Activated T-cell treated with anti-CD3 and anti-CD28 coated beads, Interleukin-2, amount 50 U/mL, for 48 hours (primary cell): ENCODE measurements around the gene RNF225.
"Not testable (repeated sequence)": the region's sequence is repeated elsewhere in the genome, so short reads cannot be mapped to it uniquely, and the experiment has no call there.

Experiments used
- DNase-seq, 2 experiments: peaks; one replicate each; pipeline ENCODE4 v3.0.0-alpha.2; 2020

Gene RNF225

GRCh38 chr19:58387338-58388174, 7.9 kb upstream of the RNF225 start:
- DNase-seq: peak in 1 of 2 experiments; percentile 34

GRCh38 chr19:58388175-58388526, 7.3 kb upstream of the RNF225 start:
- no peak for DNase-seq

DNA sequence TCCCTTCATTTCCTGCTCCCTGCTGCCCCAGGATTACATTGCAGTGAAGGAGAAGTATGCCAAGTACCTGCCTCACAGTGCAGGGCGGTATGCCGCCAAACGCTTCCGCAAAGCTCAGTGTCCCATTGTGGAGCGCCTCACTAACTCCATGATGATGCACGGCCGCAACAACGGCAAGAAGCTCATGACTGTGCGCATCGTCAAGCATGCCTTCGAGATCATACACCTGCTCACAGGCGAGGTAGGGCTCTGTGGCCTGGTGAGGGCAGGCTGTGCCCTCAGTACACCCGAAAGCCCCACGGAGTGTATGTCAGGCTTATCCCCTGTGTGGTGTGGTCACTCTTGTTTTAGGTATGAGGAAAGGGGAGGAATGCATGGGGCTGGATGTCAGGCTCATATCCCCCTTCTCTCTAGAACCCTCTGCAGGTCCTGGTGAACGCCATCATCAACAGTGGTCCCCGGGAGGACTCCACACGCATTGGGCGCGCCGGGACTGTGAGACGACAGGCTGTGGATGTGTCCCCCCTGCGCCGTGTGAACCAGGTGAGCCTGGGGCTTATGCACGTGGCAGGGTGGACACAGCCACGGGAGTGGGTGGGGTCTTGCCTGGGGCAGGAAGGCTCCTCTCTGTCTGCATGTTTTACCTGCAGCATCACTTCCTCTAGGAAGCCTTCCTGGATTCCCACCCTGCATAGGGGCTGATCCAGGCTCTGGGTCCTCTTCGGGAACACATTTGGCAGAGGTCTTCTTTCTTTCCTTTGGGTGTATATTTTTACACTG, 2.3 kb upstream of the RNF225 start:
- DNase-seq: no peak

DNA sequence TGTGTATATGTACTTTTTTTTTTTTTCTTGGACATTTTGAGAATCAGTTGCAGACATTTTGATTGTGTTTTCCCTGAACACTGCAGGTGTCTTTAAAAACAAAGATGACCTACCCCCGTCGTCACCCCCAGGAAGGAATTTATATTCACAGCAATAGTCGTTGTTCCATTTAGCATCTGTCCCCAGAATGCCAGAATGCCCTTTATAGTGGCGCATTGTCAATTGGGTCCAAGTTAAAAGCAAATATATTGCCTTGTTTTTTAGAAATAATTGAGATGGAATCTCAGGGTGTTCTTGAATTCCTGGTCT, 1.8 kb upstream of the RNF225 start:
- no peak for DNase-seq

- peak; percentile 39 to 40 for DNase-seq
Measured at GRCh38 chr19:58394821-58395219, 636 bp upstream of the RNF225 start.

GRCh38 chr19:58395979-58396627, 647 bp downstream of the RNF225 start:
- peak in 1 of 2 experiments; percentile 67 for DNase-seq

- DNase-seq: peak; percentile 37 to 47
Measured at GRCh38 chr19:58396691-58397532, 1.5 kb downstream of the RNF225 start.

- no peak for DNase-seq
Measured at GRCh38 chr19:58397533-58398037, 2.1 kb downstream of the RNF225 start.

- no peak for DNase-seq
Measured at GRCh38 chr19:58398087-58398486, 2.6 kb downstream of the RNF225 start.

- no peak for DNase-seq
Measured at GRCh38 chr19:58398545-58398944, 3.1 kb downstream of the RNF225 start.

DNA sequence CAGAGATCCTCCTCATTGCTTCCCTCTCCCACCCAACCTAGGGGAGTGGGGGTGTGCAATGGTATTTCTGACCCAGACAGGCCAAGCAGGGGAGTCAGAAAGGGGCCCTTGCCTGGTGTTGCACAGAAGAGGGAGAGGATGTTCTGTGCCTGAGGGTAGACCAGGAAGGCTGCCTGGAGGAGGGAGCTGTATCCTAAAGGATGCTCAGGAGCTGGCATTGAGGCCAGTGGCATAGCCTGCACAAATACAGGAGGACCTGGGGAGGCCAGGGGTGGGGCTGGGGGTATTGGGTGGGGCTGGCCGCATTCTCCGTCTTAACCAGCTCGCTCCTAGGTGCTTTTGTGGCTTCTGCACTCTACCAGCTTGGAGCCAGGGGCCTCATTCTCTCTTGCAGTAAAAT, 4.4 kb downstream of the RNF225 start:
- DNase-seq: no peak

GRCh38 chr19:58400316-58400915, 5.0 kb downstream of the RNF225 start:
- no peak for DNase-seq

DNA sequence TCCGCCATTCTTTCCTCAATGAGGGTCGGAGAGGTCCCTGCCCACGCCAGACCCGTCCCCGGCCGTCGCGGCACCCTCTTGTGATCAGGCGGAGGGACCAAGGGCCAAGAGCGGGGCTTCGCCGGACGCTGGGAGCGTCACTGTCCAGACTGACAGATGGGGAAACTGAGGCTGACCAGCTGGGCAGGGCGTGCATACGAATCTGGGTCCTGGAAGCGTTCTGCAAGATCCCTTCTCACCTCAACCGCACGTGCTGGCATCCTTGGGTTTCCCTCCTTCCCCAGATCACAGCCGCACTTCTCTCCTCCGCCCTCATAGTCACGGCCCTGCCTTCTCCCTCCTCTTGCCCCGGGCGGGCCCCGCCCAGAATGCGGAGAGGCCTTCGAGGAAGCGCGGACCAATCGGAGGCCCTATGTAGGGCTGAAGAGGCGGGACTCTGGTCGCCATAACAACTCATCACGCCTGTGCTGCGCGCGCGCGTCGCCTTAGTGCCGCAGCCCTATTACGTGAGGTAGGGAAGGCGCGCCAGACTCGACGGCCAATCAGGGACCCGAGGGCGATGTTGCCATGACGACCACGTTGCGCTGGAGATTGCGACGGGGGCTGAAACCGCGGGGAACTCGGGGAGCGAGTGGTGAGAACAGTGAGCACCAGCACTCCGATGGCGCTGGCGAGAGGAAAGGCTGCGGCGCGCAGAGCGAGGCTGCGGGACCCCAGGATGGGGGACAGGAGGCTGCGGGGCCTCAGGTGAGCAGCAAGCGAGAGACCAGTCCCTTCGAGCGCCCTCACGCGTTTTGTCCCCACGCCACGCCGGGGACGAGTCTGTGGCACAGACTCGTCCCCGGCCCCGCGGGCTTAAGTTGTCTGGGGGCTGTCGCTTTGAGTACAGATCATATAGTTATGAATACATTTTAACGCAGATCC, 5.7 kb downstream of the RNF225 start:
- peak; percentile 98 to 99 for DNase-seq

DNA sequence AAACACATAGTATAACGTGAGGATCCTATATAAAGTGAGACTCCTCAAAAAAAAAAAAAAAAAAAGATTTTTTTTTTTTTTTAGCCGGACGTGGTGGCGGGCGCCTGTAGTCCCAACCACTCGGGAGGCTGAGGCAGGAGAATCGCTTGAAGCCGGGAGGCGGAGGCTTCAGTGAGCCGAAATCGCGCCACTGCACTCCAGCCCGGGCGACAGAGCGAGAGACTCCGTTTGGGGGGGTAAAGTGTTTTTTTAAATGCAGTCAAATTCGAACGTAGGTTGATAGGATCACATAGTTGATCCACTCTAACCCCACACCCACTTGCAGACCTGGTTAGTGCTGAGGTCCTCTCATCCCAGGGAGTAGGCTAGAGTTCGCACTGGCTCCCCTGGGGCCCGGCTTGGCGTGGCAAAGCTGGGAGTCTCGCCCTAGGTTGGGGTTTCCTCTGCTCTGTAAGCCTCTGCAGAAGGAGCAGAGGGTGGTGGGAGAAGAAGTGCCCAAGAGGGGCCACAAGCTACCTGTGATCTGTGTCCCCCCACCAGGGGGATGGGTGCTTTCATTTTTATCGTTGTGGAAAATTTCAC, 6.5 kb downstream of the RNF225 start:
- DNase-seq: no peak

DNA sequence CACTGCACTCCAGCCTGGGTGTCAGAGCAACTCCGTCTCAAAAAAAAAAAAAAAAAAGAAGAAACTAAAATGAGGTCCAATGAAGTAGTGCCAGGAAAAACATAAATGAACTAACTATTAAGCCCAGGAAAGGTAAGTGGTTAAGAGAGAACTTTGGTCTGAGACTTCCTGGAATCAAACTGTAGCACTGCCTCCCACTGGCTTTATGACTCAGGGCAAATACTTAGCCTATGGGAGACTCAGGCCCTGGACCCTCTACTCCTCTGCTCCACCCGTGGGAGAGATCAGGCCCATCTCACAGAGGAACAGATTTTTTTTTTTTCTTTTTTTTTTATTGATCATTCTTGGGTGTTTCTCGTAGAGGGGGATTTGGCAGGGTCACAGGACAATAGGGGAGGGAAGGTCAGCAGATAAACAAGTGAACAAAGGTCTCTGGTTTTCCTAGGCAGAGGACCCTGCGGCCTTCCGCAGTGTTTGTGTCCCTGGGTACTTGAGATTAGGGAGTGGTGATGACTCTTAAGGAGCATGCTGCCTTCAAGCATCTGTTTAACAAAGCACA, 8.5 kb downstream of the RNF225 start:
- not testable (repeated sequence) for DNase-seq

- no peak for DNase-seq
Measured at GRCh38 chr19:58406818-58407657, 11.6 kb downstream of the RNF225 start.

DNA sequence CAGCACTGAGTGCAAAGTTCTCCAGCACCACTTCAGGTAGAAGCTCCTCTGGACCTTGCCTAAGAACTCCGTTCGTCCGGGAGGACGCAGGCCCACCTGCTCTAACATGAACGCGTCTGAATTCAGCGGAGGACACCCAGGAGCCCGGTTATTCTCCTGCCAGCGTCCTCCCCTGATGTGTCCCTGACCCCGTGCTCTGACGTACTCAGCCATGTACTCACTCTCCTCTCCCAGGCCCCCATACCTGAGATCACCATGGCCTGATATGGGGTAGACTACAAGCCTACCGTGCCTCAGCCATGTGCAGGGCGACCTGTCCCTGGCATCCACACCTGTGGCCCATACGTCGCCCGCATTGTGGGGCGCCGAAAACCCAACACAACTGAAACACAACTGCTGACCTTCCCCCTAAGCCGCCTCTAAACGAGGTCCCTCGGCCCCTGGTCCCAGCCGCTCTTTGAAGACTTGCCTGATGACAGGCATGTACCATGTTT, 12.2 kb downstream of the RNF225 start:
- no peak for DNase-seq

- DNase-seq: peak; percentile 96 to 98
Measured at GRCh38 chr19:58408152-58409009, 12.9 kb downstream of the RNF225 start, which contains the start of gene ZNF584. TSS of gene ZNF584 (plus strand) at chr19:58408649. CDS start at chr19:58409148, 499 bp downstream.
